ENCODE measurements around the gene LSM8. TPM values are rescaled to one million over a fixed set of nuclear protein-coding genes. Genes with fewer than 3 reads are reported as not detected.
"Not testable (repeated sequence)": the region's sequence is repeated elsewhere in the genome, so short reads cannot be mapped to it uniquely, and the experiment has no call there.

The LSM8 gene
- 10 to 100 TPM; 35.0 to 37.5 TPM for total RNA-seq

DNA sequence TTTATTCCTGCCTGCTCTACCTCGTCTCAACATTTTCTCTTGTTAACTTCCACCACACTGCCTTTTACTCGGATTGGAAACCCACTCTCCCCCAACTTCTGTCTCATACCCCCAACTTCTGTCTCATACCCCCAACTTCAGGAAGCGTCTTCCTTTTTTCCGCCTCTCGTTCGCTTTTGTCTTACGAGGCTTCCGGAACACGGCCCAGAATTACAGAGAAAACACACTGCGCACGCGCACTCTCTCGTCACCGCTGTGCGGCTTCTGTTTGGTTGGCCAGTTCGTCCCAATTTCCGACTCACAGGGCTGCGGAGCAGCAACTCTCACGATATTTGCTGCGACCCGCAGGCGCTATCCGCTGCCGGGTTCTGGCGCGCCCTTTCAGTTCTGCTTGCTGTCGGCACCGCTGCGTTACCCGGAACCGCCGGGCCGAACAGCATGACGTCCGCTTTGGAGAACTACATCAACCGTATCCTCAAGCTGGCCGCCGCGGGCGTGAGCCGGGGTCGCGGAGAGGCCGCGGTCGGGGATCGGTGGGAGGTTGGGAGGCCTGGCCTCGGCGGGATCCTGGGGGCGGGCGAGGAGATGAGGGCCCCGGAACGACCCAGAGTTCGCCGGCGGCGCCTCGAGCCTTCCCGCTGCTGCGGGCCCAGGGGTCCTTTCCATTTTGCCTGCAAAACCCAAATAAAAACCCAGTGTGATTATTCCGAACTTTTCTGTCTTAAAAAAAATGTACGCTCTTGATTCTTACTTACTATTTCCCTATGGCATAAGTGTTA is at the start of gene LSM8:
LSM8 (plus strand) TSS at position 379 of the 779 bp plus-strand sequence; CDS start at position 439, 60 bp downstream.
- Mint-ChIP-seq H3K4me1 (peaks cover 15% of the 10 kb centered on the region), H3K9me3 (peaks cover 3% of the 10 kb centered on the region), H3K4me3 (peak within 1 kb of the TSS; percentile 92), H3K36me3 (ENCODE audit: low read depth) (peaks cover 53% of the 10 kb centered on the region), H3K27me3 (no peaks in the 10 kb centered on the region), H3K27ac (peak within 1 kb of the TSS; percentile 99)
- peak; percentile 99 for ATAC-seq (replicated peaks)

DNA sequence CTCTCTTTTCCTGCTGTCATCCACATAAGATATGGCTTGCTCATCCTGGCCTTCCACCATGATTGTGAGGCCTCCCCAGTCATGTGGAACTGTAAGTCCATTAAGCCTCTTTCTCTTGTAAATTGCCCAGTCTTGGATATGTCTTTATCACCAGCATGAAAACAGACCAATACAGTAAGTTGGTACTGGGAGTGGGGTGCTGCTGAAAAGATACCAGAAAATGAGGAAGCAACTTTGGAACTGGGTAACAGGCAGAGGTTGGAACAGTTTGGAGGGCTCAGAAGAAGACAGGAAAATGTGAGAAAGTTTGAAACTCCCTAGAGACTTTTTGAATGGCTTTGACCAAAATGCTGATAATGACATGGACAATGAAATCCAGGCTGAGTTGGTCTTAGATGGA is 49.5 kb upstream of the LSM8 start:
- not testable (repeated sequence) for H3K9me3 Mint-ChIP-seq; H3K4me3 Mint-ChIP-seq; H3K4me1 Mint-ChIP-seq; H3K27me3 Mint-ChIP-seq; H3K36me3 Mint-ChIP-seq (ENCODE audit: low read depth); ATAC-seq (replicated peaks); H3K27ac Mint-ChIP-seq

DNA sequence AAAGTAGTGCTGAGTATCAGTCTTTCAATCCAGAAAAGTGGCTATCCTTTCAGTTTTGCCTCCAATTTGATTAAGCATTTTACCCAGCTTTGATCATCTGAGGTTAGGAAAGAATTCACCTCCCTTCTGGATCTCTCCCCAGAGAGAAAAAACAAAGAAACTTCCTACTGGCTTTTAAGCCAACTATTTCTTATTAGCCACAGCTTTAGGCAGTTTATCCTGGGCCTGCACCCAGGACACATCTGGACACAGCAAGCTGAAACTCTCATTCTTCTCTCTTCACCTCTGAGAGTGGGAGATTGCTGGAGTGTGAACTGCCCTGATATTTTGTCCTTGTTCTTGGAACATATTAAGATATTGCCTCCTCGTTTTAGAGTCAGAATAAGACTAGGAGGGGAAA is 43.5 kb upstream of the LSM8 start:
- no peak overlapping the region for H3K4me3 Mint-ChIP-seq
- ATAC-seq (replicated peaks), result no peak
- H3K9me3 Mint-ChIP-seq, result no peaks in the 10 kb centered on the region
- no peak overlapping the region for H3K27ac Mint-ChIP-seq
- H3K4me1 Mint-ChIP-seq, result no peaks in the 10 kb centered on the region
- no peaks in the 10 kb centered on the region for H3K36me3 Mint-ChIP-seq (ENCODE audit: low read depth)
- H3K27me3 Mint-ChIP-seq, result no peaks in the 10 kb centered on the region

GRCh38 chr7:118142012-118142411 is 42.0 kb upstream of the LSM8 start:
- no peak for ATAC-seq (replicated peaks)
- H3K27ac Mint-ChIP-seq, result no peak overlapping the region
- H3K9me3 Mint-ChIP-seq, result no peaks in the 10 kb centered on the region
- no peaks in the 10 kb centered on the region for H3K36me3 Mint-ChIP-seq (ENCODE audit: low read depth)
- H3K27me3 Mint-ChIP-seq, result no peaks in the 10 kb centered on the region
- H3K4me3 Mint-ChIP-seq, result no peak overlapping the region
- no peaks in the 10 kb centered on the region for H3K4me1 Mint-ChIP-seq

DNA sequence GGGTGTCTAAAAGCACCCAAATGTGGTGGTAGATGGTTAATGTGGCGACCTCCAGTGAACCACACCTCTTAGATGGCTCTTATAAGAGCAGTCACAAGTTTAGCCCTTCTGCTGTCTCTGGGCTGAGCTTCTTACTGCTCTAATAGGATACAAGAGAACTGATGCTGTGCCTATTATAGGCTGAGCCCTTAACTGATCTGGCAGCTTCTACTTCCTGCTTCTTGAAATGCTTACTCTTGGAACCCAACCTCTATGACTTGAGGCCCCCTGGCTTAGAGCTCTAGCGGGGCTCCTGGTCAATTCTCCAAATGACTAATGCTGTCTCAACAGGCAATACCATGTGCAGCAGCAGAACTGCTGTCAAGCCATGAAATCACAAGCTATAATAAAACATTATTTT is 35.0 kb upstream of the LSM8 start:
- H3K36me3 Mint-ChIP-seq (ENCODE audit: low read depth), result no peaks in the 10 kb centered on the region
- no peak for ATAC-seq (replicated peaks)
- H3K27me3 Mint-ChIP-seq, result peaks cover 12% of the 10 kb centered on the region
- no peaks in the 10 kb centered on the region for H3K4me1 Mint-ChIP-seq
- H3K9me3 Mint-ChIP-seq, result no peaks in the 10 kb centered on the region
- H3K27ac Mint-ChIP-seq, result no peak overlapping the region
- H3K4me3 Mint-ChIP-seq, result no peak overlapping the region

- H3K4me1 Mint-ChIP-seq, result no peaks in the 10 kb centered on the region
- no peaks in the 10 kb centered on the region for H3K36me3 Mint-ChIP-seq (ENCODE audit: low read depth)
- H3K9me3 Mint-ChIP-seq, result no peaks in the 10 kb centered on the region
- peaks cover 12% of the 10 kb centered on the region for H3K27me3 Mint-ChIP-seq
- no peak overlapping the region for H3K4me3 Mint-ChIP-seq
- H3K27ac Mint-ChIP-seq, result no peak overlapping the region
- ATAC-seq (replicated peaks), result no peak
Measured at GRCh38 chr7:118149394-118149793, 34.6 kb upstream of the LSM8 start.

- H3K9me3 Mint-ChIP-seq, result no peaks in the 10 kb centered on the region
- H3K27ac Mint-ChIP-seq, result no peak overlapping the region
- ATAC-seq (replicated peaks), result no peak
- peaks cover 17% of the 10 kb centered on the region for H3K27me3 Mint-ChIP-seq
- H3K4me3 Mint-ChIP-seq, result no peak overlapping the region
- no peaks in the 10 kb centered on the region for H3K4me1 Mint-ChIP-seq
- H3K36me3 Mint-ChIP-seq (ENCODE audit: low read depth), result no peaks in the 10 kb centered on the region
Measured at GRCh38 chr7:118151671-118152070, 32.3 kb upstream of the LSM8 start.

DNA sequence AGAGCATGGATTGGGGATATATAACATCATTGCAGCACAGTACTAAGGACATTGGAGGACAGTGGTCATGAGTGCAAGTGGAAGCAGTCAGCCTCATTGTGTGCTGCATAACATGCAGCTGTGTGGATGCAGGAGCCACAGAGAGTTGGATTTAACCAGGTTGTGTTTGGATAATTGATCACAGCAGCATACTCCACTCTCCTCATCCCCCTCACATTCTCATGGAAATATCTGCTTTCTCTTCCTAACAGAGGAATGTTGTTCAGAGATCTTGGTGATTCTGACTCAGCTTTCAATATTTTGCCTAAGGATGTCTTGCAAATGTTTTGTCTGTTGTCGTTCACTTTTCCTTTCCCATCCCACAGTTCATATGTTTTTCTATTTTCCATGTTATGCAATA is 31.8 kb upstream of the LSM8 start:
- Mint-ChIP-seq H3K4me3 (no peak overlapping the region), H3K9me3 (no peaks in the 10 kb centered on the region), H3K4me1 (no peaks in the 10 kb centered on the region), H3K27ac (no peak overlapping the region), H3K27me3 (peaks cover 17% of the 10 kb centered on the region), H3K36me3 (ENCODE audit: low read depth) (no peaks in the 10 kb centered on the region)
- no peak for ATAC-seq (replicated peaks)

DNA sequence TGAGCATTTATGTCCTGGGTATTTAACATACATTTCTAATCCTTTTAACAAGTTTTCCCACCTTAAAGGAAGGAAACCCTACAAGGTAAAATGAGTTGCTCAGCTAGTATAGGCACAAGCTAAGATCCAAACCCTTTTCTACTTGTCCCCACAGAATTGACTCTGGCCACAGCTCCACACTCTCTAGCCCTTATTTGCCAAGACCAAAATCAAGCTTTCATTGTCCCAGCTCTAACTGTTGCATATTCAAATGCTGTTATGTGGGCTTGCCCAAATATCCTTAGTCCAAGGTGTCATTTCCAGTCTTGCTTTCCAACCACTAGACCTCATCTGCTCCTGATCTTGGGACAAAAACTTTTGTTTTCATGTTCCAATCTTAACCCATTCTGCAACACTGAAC is 31.3 kb upstream of the LSM8 start:
- Mint-ChIP-seq H3K27ac (no peak overlapping the region), H3K4me3 (no peak overlapping the region), H3K4me1 (no peaks in the 10 kb centered on the region), H3K9me3 (no peaks in the 10 kb centered on the region), H3K36me3 (ENCODE audit: low read depth) (no peaks in the 10 kb centered on the region), H3K27me3 (peaks cover 17% of the 10 kb centered on the region)
- no peak for ATAC-seq (replicated peaks)

DNA sequence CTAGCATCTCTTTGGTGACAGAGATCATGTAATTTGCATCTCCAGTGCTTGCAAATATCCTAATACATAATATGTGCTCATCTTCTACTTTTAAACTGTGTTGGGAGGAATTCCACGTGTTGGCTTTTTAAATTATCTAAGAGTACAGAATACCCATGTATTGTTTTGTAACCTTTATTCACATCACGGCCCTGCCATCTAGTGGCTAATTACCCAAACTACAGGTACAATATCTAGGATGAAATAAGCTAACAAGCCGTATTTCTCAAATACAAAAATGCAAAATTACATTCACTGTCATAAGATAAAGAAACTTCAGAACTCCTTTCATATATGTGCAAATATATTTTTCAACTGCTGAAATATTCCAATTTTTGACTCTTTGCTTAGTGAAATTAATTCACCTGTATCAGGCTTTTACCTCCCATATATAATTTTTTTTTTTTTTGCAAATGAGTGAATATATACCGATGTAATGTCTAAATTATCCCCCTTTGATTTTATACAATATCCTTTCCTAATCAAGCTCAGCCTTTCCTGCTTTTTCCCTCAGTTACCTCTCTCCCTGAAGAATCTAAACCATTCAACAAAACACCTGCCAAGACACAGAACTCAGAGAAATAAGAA is 30.3 kb upstream of the LSM8 start:
- H3K27me3 Mint-ChIP-seq, result peaks cover 17% of the 10 kb centered on the region
- ATAC-seq (replicated peaks), result no peak
- no peaks in the 10 kb centered on the region for H3K4me1 Mint-ChIP-seq
- peaks cover 4% of the 10 kb centered on the region for H3K9me3 Mint-ChIP-seq
- H3K36me3 Mint-ChIP-seq (ENCODE audit: low read depth), result no peaks in the 10 kb centered on the region
- H3K4me3 Mint-ChIP-seq, result no peak overlapping the region
- H3K27ac Mint-ChIP-seq, result no peak overlapping the region

GRCh38 chr7:118158766-118159165 is 25.2 kb upstream of the LSM8 start:
- Mint-ChIP-seq H3K27ac (no peak overlapping the region), H3K4me3 (no peak overlapping the region), H3K36me3 (ENCODE audit: low read depth) (no peaks in the 10 kb centered on the region), H3K4me1 (no peaks in the 10 kb centered on the region), H3K27me3 (peaks cover 6% of the 10 kb centered on the region), H3K9me3 (peaks cover 4% of the 10 kb centered on the region)
- no peak for ATAC-seq (replicated peaks)

- no peaks in the 10 kb centered on the region for H3K36me3 Mint-ChIP-seq (ENCODE audit: low read depth)
- H3K27me3 Mint-ChIP-seq, result peaks cover 5% of the 10 kb centered on the region
- H3K4me3 Mint-ChIP-seq, result no peak overlapping the region
- H3K9me3 Mint-ChIP-seq, result no peaks in the 10 kb centered on the region
- no peaks in the 10 kb centered on the region for H3K4me1 Mint-ChIP-seq
- H3K27ac Mint-ChIP-seq, result no peak overlapping the region
- ATAC-seq (replicated peaks), result no peak
Measured at GRCh38 chr7:118169146-118169545, 14.8 kb upstream of the LSM8 start.

- H3K27ac Mint-ChIP-seq, result no peak overlapping the region
- no peaks in the 10 kb centered on the region for H3K36me3 Mint-ChIP-seq (ENCODE audit: low read depth)
- H3K27me3 Mint-ChIP-seq, result peaks cover 5% of the 10 kb centered on the region
- no peak overlapping the region for H3K4me3 Mint-ChIP-seq
- no peaks in the 10 kb centered on the region for H3K9me3 Mint-ChIP-seq
- no peaks in the 10 kb centered on the region for H3K4me1 Mint-ChIP-seq
- no peak for ATAC-seq (replicated peaks)
Measured at GRCh38 chr7:118175740-118176139, 8.2 kb upstream of the LSM8 start.

DNA sequence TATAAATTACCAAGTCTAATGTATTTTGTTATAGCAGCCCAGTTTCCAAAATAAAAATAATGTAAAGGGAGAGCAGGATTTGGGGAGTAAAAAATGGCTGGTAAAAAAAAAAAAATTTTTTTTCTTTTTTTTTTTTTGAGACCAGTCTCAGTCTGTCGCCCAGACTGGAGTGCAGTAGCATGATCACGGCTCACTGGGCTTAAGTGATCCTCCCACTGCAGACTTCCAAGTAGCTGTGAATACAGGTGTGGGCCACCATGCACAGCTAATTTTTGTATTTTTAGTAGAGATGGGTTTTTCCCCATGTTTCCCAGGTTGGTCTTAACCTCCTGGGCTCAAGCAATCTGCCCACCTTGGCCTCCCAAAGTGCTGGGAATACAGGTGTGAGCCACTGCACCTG is 4.8 kb upstream of the LSM8 start:
- H3K4me1 Mint-ChIP-seq, result no peaks in the 10 kb centered on the region
- H3K36me3 Mint-ChIP-seq (ENCODE audit: low read depth), result peaks cover 7% of the 10 kb centered on the region
- no peak overlapping the region for H3K27ac Mint-ChIP-seq
- no peak overlapping the region for H3K4me3 Mint-ChIP-seq
- H3K9me3 Mint-ChIP-seq, result peaks cover 3% of the 10 kb centered on the region
- no peaks in the 10 kb centered on the region for H3K27me3 Mint-ChIP-seq
- ATAC-seq (replicated peaks), result no peak

GRCh38 chr7:118182593-118183427 is 1.2 kb upstream of the LSM8 start:
- peak overlapping the region; percentile 92 for H3K4me3 Mint-ChIP-seq

More at GRCh38 chr7:118182593-118183427, 1.2 kb upstream of the LSM8 start:
- H3K27ac Mint-ChIP-seq, result peak overlapping the region; percentile 99
- H3K4me1 Mint-ChIP-seq, result peaks cover 15% of the 10 kb centered on the region
- H3K9me3 Mint-ChIP-seq, result peaks cover 3% of the 10 kb centered on the region
- no peaks in the 10 kb centered on the region for H3K27me3 Mint-ChIP-seq
- peaks cover 42% of the 10 kb centered on the region for H3K36me3 Mint-ChIP-seq (ENCODE audit: low read depth)
- no peak for ATAC-seq (replicated peaks)

Data from activated T-helper 17 cell treated with anti-CD3 and anti-CD28 coated beads, Interleukin-2, amount 50 U/mL, for 72 hours (primary cell).